Neural progenitor cell (in vitro differentiated cells): ENCODE results near the gene ERBB4. TPM values are rescaled to one million over a fixed set of nuclear protein-coding genes. Genes with fewer than 3 reads are reported as not detected.
A peak's percentile ranks its signal among the peaks of the same experiment; 100 is the strongest.

ENCODE experiments used
- DNase-seq: peaks from one replicate; pipeline ENCODE4 v3.0.0-alpha.2; 2016; ENCODE audit warnings: low spot score
- H2AFZ ChIP-seq: fragments of 200-600 bp; sonication (generic); replicated peaks from 2 replicates; pipeline ENCODE4 v1.6.1; 2016; ENCODE audit warnings: antibody characterized with exemption
- H3F3A ChIP-seq: fragments of 200-600 bp; sonication (generic); 2 replicates; pipeline ENCODE4 v1.6.1; 2016; ENCODE audit warnings: antibody characterized with exemption, low read depth
- H3K27ac ChIP-seq: fragments of 200-600 bp; sonication (generic); 2 replicates; pipeline ENCODE4 v1.5.1; 2016; ENCODE audit warnings: mild to moderate bottlenecking
- H3K27me3 ChIP-seq: fragments of 200-600 bp; sonication (generic); 2 replicates; pipeline ENCODE4 v1.6.1; 2016; ENCODE audit warnings: mild to moderate bottlenecking, moderate library complexity
- H3K36me3 ChIP-seq: fragments of 200-600 bp; sonication (generic); 2 replicates; pipeline ENCODE4 v1.5.1; 2016
- H3K4me1 ChIP-seq: fragments of 200-600 bp; sonication (generic); 2 replicates; pipeline ENCODE4 v1.6.1; 2016; ENCODE audit warnings: mixed run types
- H3K4me2 ChIP-seq: fragments of 200-600 bp; sonication (generic); 2 replicates; pipeline ENCODE4 v1.6.1; 2016
- H3K4me3 ChIP-seq: fragments of 200-600 bp; sonication (generic); 2 replicates; pipeline ENCODE4 v1.5.1; 2016
- H3K79me2 ChIP-seq: fragments of 200-600 bp; sonication (generic); 2 replicates; pipeline ENCODE4 v1.6.1; 2016; ENCODE audit warnings: low read depth
- H3K9ac ChIP-seq: fragments of 200-600 bp; sonication (generic); 2 replicates; pipeline ENCODE4 v1.6.1; 2016
- H3K9me3 ChIP-seq: fragments of 200-600 bp; sonication (generic); 2 replicates; pipeline ENCODE4 v1.5.1; 2016; ENCODE audit warnings: low read depth
- H4K20me1 ChIP-seq: fragments of 200-600 bp; sonication (generic); 2 replicates; pipeline ENCODE4 v1.6.1; 2016; ENCODE audit warnings: low read depth
- H3K27ac Mint-ChIP-seq: 3 replicates; pipeline ENCODE4 v1.8.0; 2021; ENCODE audit warnings: mixed read lengths
- H3K27me3 Mint-ChIP-seq: 2 replicates; pipeline ENCODE4 v1.8.0; 2022; ENCODE audit warnings: low read depth, mild to moderate bottlenecking, inconsistent platforms, moderate library complexity, mixed read lengths; ENCODE audit not compliant: insufficient read depth
- H3K36me3 Mint-ChIP-seq: 3 replicates; pipeline ENCODE4 v1.8.0; 2021; ENCODE audit warnings: mixed read lengths
- H3K4me1 Mint-ChIP-seq: 3 replicates; pipeline ENCODE4 v1.8.0; 2021; ENCODE audit warnings: mixed read lengths
- H3K4me3 Mint-ChIP-seq: 3 replicates; pipeline ENCODE4 v1.8.0; 2021; ENCODE audit warnings: mild to moderate bottlenecking, moderate library complexity, mixed read lengths
- H3K9me3 Mint-ChIP-seq: 3 replicates; pipeline ENCODE4 v1.8.0; 2020; ENCODE audit warnings: mixed read lengths
- EZH2 ChIP-seq: fragments of 200-600 bp; sonication (generic); IDR thresholded peaks from 2 replicates; pipeline ENCODE4 v1.6.1; 2017; ENCODE audit warnings: antibody characterized with exemption, mild to moderate bottlenecking, moderate library complexity
- EZH2phosphoT487 ChIP-seq: fragments of 200-600 bp; sonication (generic); IDR thresholded peaks from 2 replicates; pipeline ENCODE4 v1.6.1; 2017; ENCODE audit warnings: antibody characterized with exemption
- total RNA-seq: library from RNA; depleted of rRNA; stranded (reverse); fragments of >200 nt; gene quantifications from 2 replicates; pipeline ENCODE4 v1.2.3, GENCODE V29; 2015; ENCODE audit warnings: low replicate concordance
- TF ChIP-seq, protein P1 (sequence below): fragments of 200-600 bp; sonication (generic); IDR thresholded peaks from 2 replicates; pipeline ENCODE4 v1.5.1; 2017; ENCODE audit warnings: antibody characterized with exemption, mild to moderate bottlenecking

ERBB4 gene
- total RNA-seq, 1 donor from 2014 or later: 1.5 TPM

DNA sequence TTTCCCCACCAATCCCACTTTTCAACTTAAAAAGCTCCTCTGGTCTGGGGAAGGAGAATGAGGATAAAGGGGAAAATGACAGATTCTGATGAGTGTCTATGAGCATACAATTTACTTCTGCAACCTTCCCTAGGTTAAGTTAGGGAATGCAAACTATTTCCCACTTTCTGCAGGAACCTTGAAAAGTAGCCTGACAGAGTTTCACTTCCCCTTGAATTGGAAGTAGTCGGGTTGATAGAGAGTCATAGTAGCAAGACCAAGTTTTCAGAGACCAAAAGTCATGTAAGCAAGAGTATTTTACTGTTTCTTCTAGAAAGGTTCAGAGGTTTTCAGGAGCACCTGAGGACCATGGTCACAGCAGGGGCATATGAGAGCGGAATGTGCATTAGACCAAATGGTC lies 1167.1 kb downstream of the ERBB4 start:
- Mint-ChIP-seq H3K36me3 (no peaks in the 10 kb centered on the region), H3K27me3 (peaks cover 3% of the 10 kb centered on the region), H3K27ac (no peak overlapping the region), H3K9me3 (no peaks in the 10 kb centered on the region), H3K4me1 (peaks cover 14% of the 10 kb centered on the region), H3K4me3 (no peak overlapping the region)
- H2AFZ ChIP-seq: no peak overlapping the region
- DNase-seq: no peak
- no peak overlapping the region for H3K27ac ChIP-seq
- H3K9ac ChIP-seq: no peak overlapping the region
- no peaks in the 10 kb centered on the region for H3K79me2 ChIP-seq
- no peaks in the 10 kb centered on the region for H3K27me3 ChIP-seq
- no peak overlapping the region for H3K4me3 ChIP-seq
- H3K4me2 ChIP-seq: no peak overlapping the region
- TF ChIP-seq EZH2: no peak
- TF ChIP-seq, protein P1, sequence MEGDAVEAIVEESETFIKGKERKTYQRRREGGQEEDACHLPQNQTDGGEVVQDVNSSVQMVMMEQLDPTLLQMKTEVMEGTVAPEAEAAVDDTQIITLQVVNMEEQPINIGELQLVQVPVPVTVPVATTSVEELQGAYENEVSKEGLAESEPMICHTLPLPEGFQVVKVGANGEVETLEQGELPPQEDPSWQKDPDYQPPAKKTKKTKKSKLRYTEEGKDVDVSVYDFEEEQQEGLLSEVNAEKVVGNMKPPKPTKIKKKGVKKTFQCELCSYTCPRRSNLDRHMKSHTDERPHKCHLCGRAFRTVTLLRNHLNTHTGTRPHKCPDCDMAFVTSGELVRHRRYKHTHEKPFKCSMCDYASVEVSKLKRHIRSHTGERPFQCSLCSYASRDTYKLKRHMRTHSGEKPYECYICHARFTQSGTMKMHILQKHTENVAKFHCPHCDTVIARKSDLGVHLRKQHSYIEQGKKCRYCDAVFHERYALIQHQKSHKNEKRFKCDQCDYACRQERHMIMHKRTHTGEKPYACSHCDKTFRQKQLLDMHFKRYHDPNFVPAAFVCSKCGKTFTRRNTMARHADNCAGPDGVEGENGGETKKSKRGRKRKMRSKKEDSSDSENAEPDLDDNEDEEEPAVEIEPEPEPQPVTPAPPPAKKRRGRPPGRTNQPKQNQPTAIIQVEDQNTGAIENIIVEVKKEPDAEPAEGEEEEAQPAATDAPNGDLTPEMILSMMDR: no peak
- no peak for TF ChIP-seq EZH2phosphoT487
- H3K4me1 ChIP-seq: no peaks in the 10 kb centered on the region
- no peaks in the 10 kb centered on the region for H3K36me3 ChIP-seq
- no peaks in the 10 kb centered on the region for H4K20me1 ChIP-seq
- no peaks in the 10 kb centered on the region for H3F3A ChIP-seq
- no peaks in the 10 kb centered on the region for H3K9me3 ChIP-seq

DNA sequence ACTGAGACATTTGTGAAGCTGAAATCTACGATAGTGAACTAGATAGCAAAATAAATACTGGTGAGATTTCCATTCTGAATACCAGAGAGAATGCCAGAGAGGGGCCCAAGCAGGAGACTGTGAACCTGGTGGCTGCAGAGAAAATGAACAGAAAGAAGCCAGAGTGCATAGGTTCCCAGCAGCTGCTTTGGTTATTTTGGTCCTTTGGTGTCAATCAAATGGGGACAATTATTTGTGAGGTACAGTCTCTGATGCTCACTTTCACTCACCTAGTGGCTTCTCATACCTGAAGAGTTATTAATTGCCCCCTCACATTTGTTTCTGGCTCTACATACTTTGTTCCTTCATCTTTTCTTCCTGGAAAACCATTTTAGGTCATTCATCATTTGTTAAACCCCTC lies 1170.1 kb downstream of the ERBB4 start:
- Histone ChIP-seq H3K4me3 (no peak overlapping the region), H3K4me1 (no peaks in the 10 kb centered on the region), H3K79me2 (no peaks in the 10 kb centered on the region), H3K9ac (no peak overlapping the region), H3K4me2 (no peak overlapping the region), H3K27ac (no peak overlapping the region), H2AFZ (peak overlapping the region; percentile 58), H3F3A (no peaks in the 10 kb centered on the region), H3K27me3 (no peaks in the 10 kb centered on the region), H3K9me3 (no peaks in the 10 kb centered on the region), H4K20me1 (no peaks in the 10 kb centered on the region), H3K36me3 (no peaks in the 10 kb centered on the region)
- Mint-ChIP-seq H3K4me3 (no peak overlapping the region), H3K27me3 (peaks cover 3% of the 10 kb centered on the region), H3K9me3 (peaks cover 5% of the 10 kb centered on the region), H3K4me1 (peaks cover 14% of the 10 kb centered on the region), H3K36me3 (peaks cover 3% of the 10 kb centered on the region), H3K27ac (no peak overlapping the region)
- TF ChIP-seq, protein P1: no peak
- TF ChIP-seq EZH2: no peak
- no peak for TF ChIP-seq EZH2phosphoT487
- DNase-seq: no peak

DNA sequence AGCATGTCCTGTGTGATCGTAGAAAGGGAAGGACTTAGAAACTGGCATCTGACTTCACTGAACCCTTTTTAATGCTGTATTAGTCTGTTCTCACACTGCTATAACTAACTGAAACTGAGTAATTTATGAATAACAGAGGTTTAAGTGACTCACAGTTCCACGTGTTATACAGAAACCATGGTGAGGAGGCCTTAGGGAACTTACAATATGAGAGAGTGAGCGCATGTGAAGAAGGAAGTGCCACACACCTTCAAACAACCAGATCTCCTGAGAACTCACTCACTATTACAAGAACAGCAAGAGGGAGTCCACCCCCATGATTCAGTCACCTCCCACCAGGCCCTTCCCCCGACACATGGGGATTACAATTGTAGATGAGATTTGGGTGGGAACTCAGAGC lies 1170.9 kb downstream of the ERBB4 start:
- peaks cover 12% of the 10 kb centered on the region for H3K9me3 Mint-ChIP-seq
- Histone ChIP-seq H2AFZ (peak overlapping the region; percentile 58), H3K27ac (no peak overlapping the region), H4K20me1 (no peaks in the 10 kb centered on the region), H3K79me2 (no peaks in the 10 kb centered on the region), H3K9ac (no peak overlapping the region), H3F3A (no peaks in the 10 kb centered on the region), H3K9me3 (no peaks in the 10 kb centered on the region), H3K4me3 (no peak overlapping the region), H3K4me2 (no peak overlapping the region), H3K27me3 (no peaks in the 10 kb centered on the region), H3K4me1 (no peaks in the 10 kb centered on the region), H3K36me3 (no peaks in the 10 kb centered on the region)
- TF ChIP-seq, protein P1: no peak
- TF ChIP-seq EZH2: no peak
- TF ChIP-seq EZH2phosphoT487: no peak
- peaks cover 14% of the 10 kb centered on the region for H3K4me1 Mint-ChIP-seq
- no peak for DNase-seq
- H3K36me3 Mint-ChIP-seq: peaks cover 3% of the 10 kb centered on the region
- H3K27me3 Mint-ChIP-seq: peaks cover 3% of the 10 kb centered on the region
- no peak overlapping the region for H3K27ac Mint-ChIP-seq
- H3K4me3 Mint-ChIP-seq: no peak overlapping the region
